Vagina (tissue), 2 donors: Measurements from ENCODE around the gene EMC10.
A peak's percentile ranks its signal among the peaks of the same experiment; 100 is the strongest.

Experiments used
- POLR2A ChIP-seq, 2 donors: fragments of 450-650 bp; IDR thresholded peaks; one replicate each; pipeline ENCODE4 v1.6.1; 2017; ENCODE audit warnings: antibody characterized with exemption in 2 of 2, mild to moderate bottlenecking in 2 of 2, moderate library complexity in 2 of 2
- POLR2AphosphoS5 ChIP-seq, 2 donors: sonication (generic); formaldehyde crosslinking; IDR thresholded peaks; one replicate each; pipeline ENCODE4 v1.9.0; 2017; ENCODE audit warnings: antibody characterized with exemption in 2 of 2, mild to moderate bottlenecking in 2 of 2, low read depth in 1 of 2; ENCODE audit not compliant: insufficient read depth in 1 of 2
- TF ChIP-seq, protein P1 (sequence below), 3 experiments: fragments of 450-650 bp in 2 of 3; fragments of 200-600 bp in 1 of 3; sonication (generic) in 1 of 3; IDR thresholded peaks; one replicate each; pipeline ENCODE4 v1.5.1; 2017 to 2019; ENCODE audit warnings: antibody characterized with exemption in 3 of 3, mild to moderate bottlenecking in 2 of 3, moderate library complexity in 2 of 3

GRCh38 chr19:50461066-50461875, 15.0 kb upstream of the EMC10 start:
- TF ChIP-seq POLR2A (IDR thresholded peaks at IDR 0.05) (no peak), POLR2AphosphoS5 (IDR thresholded peaks at IDR 0.05; ENCODE audit: insufficient read depth in 1 of 2, low read depth in 1 of 2) (no peak)
- TF ChIP-seq, protein P1, sequence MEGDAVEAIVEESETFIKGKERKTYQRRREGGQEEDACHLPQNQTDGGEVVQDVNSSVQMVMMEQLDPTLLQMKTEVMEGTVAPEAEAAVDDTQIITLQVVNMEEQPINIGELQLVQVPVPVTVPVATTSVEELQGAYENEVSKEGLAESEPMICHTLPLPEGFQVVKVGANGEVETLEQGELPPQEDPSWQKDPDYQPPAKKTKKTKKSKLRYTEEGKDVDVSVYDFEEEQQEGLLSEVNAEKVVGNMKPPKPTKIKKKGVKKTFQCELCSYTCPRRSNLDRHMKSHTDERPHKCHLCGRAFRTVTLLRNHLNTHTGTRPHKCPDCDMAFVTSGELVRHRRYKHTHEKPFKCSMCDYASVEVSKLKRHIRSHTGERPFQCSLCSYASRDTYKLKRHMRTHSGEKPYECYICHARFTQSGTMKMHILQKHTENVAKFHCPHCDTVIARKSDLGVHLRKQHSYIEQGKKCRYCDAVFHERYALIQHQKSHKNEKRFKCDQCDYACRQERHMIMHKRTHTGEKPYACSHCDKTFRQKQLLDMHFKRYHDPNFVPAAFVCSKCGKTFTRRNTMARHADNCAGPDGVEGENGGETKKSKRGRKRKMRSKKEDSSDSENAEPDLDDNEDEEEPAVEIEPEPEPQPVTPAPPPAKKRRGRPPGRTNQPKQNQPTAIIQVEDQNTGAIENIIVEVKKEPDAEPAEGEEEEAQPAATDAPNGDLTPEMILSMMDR (IDR thresholded peaks at IDR 0.05), result peak in 2 of 3 experiments; percentile 55 to 62
